GM21529 (cell line): Measurements from ENCODE around the gene MAX.

Experiments
- ATAC-seq: cut with Tn5 transposase; IDR thresholded peaks from one replicate; pipeline ENCODE4 v1.9.1; 2021; ENCODE audit not compliant: unreplicated experiment

The MAX gene

GRCh38 chr14:65102441-65103149 is at the start of gene MAX:
Gene MAX (minus strand): TSS chr14:65102517. CDS start chr14:65102339, 178 bp downstream.
- ATAC-seq: peak; percentile 82

GRCh38 chr14:65151609-65151956 is 49.3 kb upstream of the MAX start:
- no peak for ATAC-seq

- no peak for ATAC-seq
Measured at GRCh38 chr14:65150898-65151608, 48.7 kb upstream of the MAX start.

- no peak for ATAC-seq
Measured at GRCh38 chr14:65149116-65149515, 46.8 kb upstream of the MAX start.

- ATAC-seq: no peak
Measured at GRCh38 chr14:65144170-65144569, 41.9 kb upstream of the MAX start.

- no peak for ATAC-seq
Measured at GRCh38 chr14:65142914-65143625, 40.8 kb upstream of the MAX start.

- no peak for ATAC-seq
Measured at GRCh38 chr14:65142429-65142828, 40.1 kb upstream of the MAX start.

GRCh38 chr14:65141523-65141922 is 39.2 kb upstream of the MAX start:
- no peak for ATAC-seq

- no peak for ATAC-seq
Measured at GRCh38 chr14:65137648-65138307, 35.5 kb upstream of the MAX start.

- no peak for ATAC-seq
Measured at GRCh38 chr14:65134651-65135579, 32.6 kb upstream of the MAX start.

- no peak for ATAC-seq
Measured at GRCh38 chr14:65132855-65133254, 30.5 kb upstream of the MAX start.

- no peak for ATAC-seq
Measured at GRCh38 chr14:65131301-65131701, 29.0 kb upstream of the MAX start.

- ATAC-seq: no peak
Measured at GRCh38 chr14:65128096-65128495, 25.8 kb upstream of the MAX start.

- no peak for ATAC-seq
Measured at GRCh38 chr14:65117769-65118745, 15.7 kb upstream of the MAX start.

GRCh38 chr14:65115615-65116014 is 13.3 kb upstream of the MAX start:
- no peak for ATAC-seq

GRCh38 chr14:65110525-65110924 is 8.2 kb upstream of the MAX start:
- ATAC-seq: no peak

GRCh38 chr14:65109357-65109756 is 7.0 kb upstream of the MAX start:
- no peak for ATAC-seq

GRCh38 chr14:65107200-65107599 is 4.9 kb upstream of the MAX start:
- no peak for ATAC-seq

- ATAC-seq: no peak
Measured at GRCh38 chr14:65106736-65107135, 4.4 kb upstream of the MAX start.
